ENCODE measurements around the gene CDCA7.

DNA sequence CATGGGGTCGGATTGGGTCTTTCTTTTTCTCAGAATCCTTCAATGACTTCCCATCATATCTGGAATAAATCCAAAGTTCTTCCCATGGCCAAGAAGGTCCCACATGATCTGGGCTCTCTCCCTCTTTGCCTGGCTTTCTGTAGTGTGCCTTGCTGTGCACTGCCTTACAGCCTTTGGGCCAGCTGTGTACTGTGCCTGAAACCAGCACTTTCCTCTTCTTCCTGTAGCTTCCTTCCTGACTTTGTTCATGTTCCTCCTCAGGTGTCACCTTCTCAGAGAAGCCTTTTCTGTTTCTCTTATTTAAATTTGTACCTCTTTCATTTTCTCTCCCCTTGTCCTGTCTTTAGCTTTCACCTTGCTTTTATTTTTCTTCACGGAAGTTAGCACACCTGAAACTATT, 4.3 kb upstream of the CDCA7 start:
- TF ChIP-seq ZNF274 (IDR thresholded peaks at IDR 0.05; ENCODE audit: low read depth, low read length) (no peak), YY1 (IDR thresholded peaks at IDR 0.05; ENCODE audit: insufficient read depth, insufficient read length) (no peak)

Data from NT2/D1 (cell line).